T-helper 9 cell (primary cell): ENCODE data around the gene DACT2.
"Not testable (repeated sequence)": the region's sequence is repeated elsewhere in the genome, so short reads cannot be mapped to it uniquely, and the experiment has no call there.

Experiments
- DNase-seq: peaks from one replicate; pipeline ENCODE4 v3.0.0-alpha.2; 2020

The DACT2 gene

GRCh38 chr6:168280020-168280898 lies 39.3 kb downstream of the DACT2 start:
- DNase-seq: no peak

- no peak for DNase-seq
Measured at GRCh38 chr6:168279403-168279935, 40.1 kb downstream of the DACT2 start.

- DNase-seq: no peak
Measured at GRCh38 chr6:168278904-168279303, 40.7 kb downstream of the DACT2 start.

- no peak for DNase-seq
Measured at GRCh38 chr6:168277274-168277669, 42.3 kb downstream of the DACT2 start.

- DNase-seq: no peak
Measured at GRCh38 chr6:168276576-168277273, 42.9 kb downstream of the DACT2 start.

GRCh38 chr6:168275168-168275567 lies 44.4 kb downstream of the DACT2 start:
- no peak for DNase-seq

- DNase-seq: no peak
Measured at GRCh38 chr6:168274037-168274952, 45.3 kb downstream of the DACT2 start.

- no peak for DNase-seq
Measured at GRCh38 chr6:168273441-168274036, 46.0 kb downstream of the DACT2 start.

GRCh38 chr6:168272415-168273325 lies 46.9 kb downstream of the DACT2 start:
- no peak for DNase-seq

GRCh38 chr6:168270274-168271172 lies 49.1 kb downstream of the DACT2 start:
- no peak for DNase-seq

GRCh38 chr6:168269455-168270243 lies 49.9 kb downstream of the DACT2 start:
- no peak for DNase-seq

- DNase-seq: no peak
Measured at GRCh38 chr6:168268755-168269154, 50.8 kb downstream of the DACT2 start.

- not testable (repeated sequence) for DNase-seq
Measured at GRCh38 chr6:168267779-168268178, 51.8 kb downstream of the DACT2 start.

- no peak for DNase-seq
Measured at GRCh38 chr6:168265827-168266815, 53.5 kb downstream of the DACT2 start.

GRCh38 chr6:168265394-168265793 lies 54.2 kb downstream of the DACT2 start:
- no peak for DNase-seq

- no peak for DNase-seq
Measured at GRCh38 chr6:168264593-168265335, 54.8 kb downstream of the DACT2 start.

- DNase-seq: no peak
Measured at GRCh38 chr6:168263351-168263905, 56.1 kb downstream of the DACT2 start.
